K562 (cell line): ENCODE measurements around the gene EDEM1. TPM values are rescaled to one million over a fixed set of nuclear protein-coding genes. Genes with fewer than 3 reads are reported as not detected.

Experiments used
- ATAC-seq: fragments of 200-7000 bp; cut with Tn5 transposase; 3 replicates; pipeline ENCODE4 v1.9.1; 2020; ENCODE audit warnings: moderate library complexity
- BruUV-seq: library from RNA; stranded (reverse); fragments of 400-500 nt; replicated peaks from 2 replicates; lab custom pipeline; 2021; lab: Mats Ljungman, UMichigan
- CTCF ChIA-PET: fragments of 300-600 bp; formaldehyde crosslinking; extraction: SDS; loops from one replicate; lab custom pipeline; 2021; ENCODE audit warnings: low intra/inter-chr PET ratio; lab: Yijun Ruan, JAX
- POLR2A ChIA-PET: fragments of 300-600, 350-650 bp; sonication (Branson Sonifier 250); formaldehyde crosslinking; extraction: SDS; loops from one replicate; lab custom pipeline; 2021; ENCODE audit warnings: antibody characterized with exemption, inconsistent platforms; lab: Yijun Ruan, JAX
- DNase-seq, 4 experiments: peaks; one replicate each; pipeline versions ENCODE4 v3.0.0 to v3.0.0-alpha.2; 2011 to 2018; ENCODE audit warnings: low spot score in 3 of 4, mixed read lengths in 3 of 4; ENCODE audit errors: extremely low read depth in 1 of 4
- FAIRE-seq: peaks from 2 replicates; lab custom pipeline; 2011; peaks lifted over from hg19 to GRCh38; lab: Jason Lieb, UNC
- H2AFZ ChIP-seq: 2 replicates; pipeline ENCODE4 v1.6.0; 2011; ENCODE audit warnings: low read depth, low read length, control low read depth, inconsistent platforms
- H3K27ac ChIP-seq: fragments of 200-600 bp; 3 replicates; pipeline ENCODE4 v1.8.0; 2011; ENCODE audit warnings: low read depth, mild to moderate bottlenecking, control low read depth, inconsistent platforms, low read length, moderate library complexity, mixed read lengths; ENCODE audit errors: extremely low read depth
- H3K27me3 ChIP-seq, 2 experiments: fragments of 300-600 bp in 1 of 2; 2 replicates in 1 of 2; 3 replicates in 1 of 2; pipeline versions ENCODE4 v1.6.0 to v1.8.0; 2011; ENCODE audit warnings: inconsistent platforms in 2 of 2, low read length in 2 of 2, mild to moderate bottlenecking in 1 of 2, mixed read lengths in 1 of 2, moderate library complexity in 1 of 2; ENCODE audit not compliant: control insufficient read depth in 2 of 2, insufficient read depth in 2 of 2
- H3K36me3 ChIP-seq: fragments of 300-600 bp; 3 replicates; pipeline ENCODE4 v1.8.0; 2011; ENCODE audit warnings: mild to moderate bottlenecking, low read length, inconsistent platforms; ENCODE audit not compliant: control insufficient read depth, insufficient read depth
- H3K4me1 ChIP-seq, 2 experiments: fragments of 200-600 bp in 1 of 2; replicated peaks in 1 of 2; 2 replicates in 1 of 2; 3 replicates in 1 of 2; pipeline versions ENCODE4 v1.5.1 to v1.8.0; 2011; ENCODE audit warnings: inconsistent platforms in 2 of 2, low read length in 2 of 2, mild to moderate bottlenecking in 1 of 2, mixed read lengths in 1 of 2, moderate library complexity in 1 of 2; ENCODE audit not compliant: control insufficient read depth in 2 of 2, insufficient read depth in 2 of 2
- H3K4me2 ChIP-seq: 2 replicates; pipeline ENCODE4 v1.6.1; 2011; ENCODE audit warnings: low read length, control low read depth, inconsistent platforms, mixed read lengths; ENCODE audit not compliant: insufficient read depth
- H3K4me3 ChIP-seq: fragments of 200-600 bp; sonication (generic), shearing (Covaris generic); 2 replicates; pipeline ENCODE4 v1.5.1; 2016; ENCODE audit warnings: control low read depth, inconsistent platforms
- H3K79me2 ChIP-seq: fragments of 200-600 bp; 3 replicates; pipeline ENCODE4 v1.8.0; 2011; ENCODE audit warnings: low read length, inconsistent platforms; ENCODE audit not compliant: control insufficient read depth, insufficient read depth
- H3K9ac ChIP-seq, 2 experiments: 2 replicates each; pipeline versions ENCODE4 v1.6.0 to v1.6.1; 2011; ENCODE audit warnings: low read depth in 2 of 2, low read length in 2 of 2, control low read depth in 1 of 2, inconsistent platforms in 1 of 2, mild to moderate bottlenecking in 1 of 2, mixed read lengths in 1 of 2; ENCODE audit not compliant: insufficient read depth in 1 of 2
- H3K9me1 ChIP-seq: one replicate; pipeline ENCODE4 v1.6.0; 2011; ENCODE audit warnings: inconsistent platforms, mild to moderate bottlenecking, low read length, moderate library complexity; ENCODE audit not compliant: control insufficient read depth, insufficient read depth
- H3K9me3 ChIP-seq: replicated peaks from 2 replicates; pipeline ENCODE4 v1.5.1; 2011; ENCODE audit warnings: low read depth, low read length, inconsistent platforms; ENCODE audit not compliant: control insufficient read depth, insufficient read depth
- H4K20me1 ChIP-seq: replicated peaks from 2 replicates; pipeline ENCODE4 v1.6.1; 2011; ENCODE audit warnings: low read length, inconsistent platforms, mixed read lengths; ENCODE audit not compliant: control insufficient read depth, insufficient read depth
- DMBX1 ChIP-seq: fragments of 250-450 bp; sonication (Bioruptor Pico); IDR thresholded peaks from 2 replicates; pipeline ENCODE4 v1.8.0; 2022; ENCODE audit warnings: inconsistent platforms, mild to moderate bottlenecking, moderate library complexity, borderline replicate concordance
- ELK3 ChIP-seq: fragments of 450-650 bp; formaldehyde crosslinking; IDR thresholded peaks from 2 replicates; pipeline ENCODE4 v1.4.0; 2020; ENCODE audit warnings: mild to moderate bottlenecking
- HIVEP1 ChIP-seq: fragments of 250-450 bp; sonication (Bioruptor Pico); IDR thresholded peaks from 2 replicates; pipeline ENCODE4 v1.4.0; 2020; ENCODE audit warnings: mild to moderate bottlenecking
- MAZ ChIP-seq, 2 experiments: fragments of 450-650 bp in 1 of 2; sonication (generic) in 1 of 2; formaldehyde crosslinking; IDR thresholded peaks in 1 of 2; conservative IDR thresholded peaks in 1 of 2; 2 replicates each; pipeline versions ENCODE4 v1.4.0 to v1.5.0; 2020; ENCODE audit warnings: mild to moderate bottlenecking in 1 of 2, missing genetic modification reagents in 1 of 2
- MBD2 ChIP-seq: sonication (generic); IDR thresholded peaks from 2 replicates; pipeline ENCODE4 v1.6.1; 2016; ENCODE audit warnings: low read depth, borderline replicate concordance
- NFIC ChIP-seq: fragments of 450-650 bp; IDR thresholded peaks from 2 replicates; pipeline ENCODE4 v1.6.1; 2017; ENCODE audit warnings: mild to moderate bottlenecking, inconsistent platforms
- NFIX ChIP-seq: fragments of 250-450 bp; sonication (Bioruptor Pico); IDR thresholded peaks from 2 replicates; pipeline ENCODE4 v1.4.0; 2020; ENCODE audit warnings: low read depth, mild to moderate bottlenecking, moderate library complexity
- NR2C2 ChIP-seq, 2 experiments: fragments of 200-800 bp in 1 of 2; sonication (Bioruptor generic) in 1 of 2; sonication (generic) in 1 of 2; formaldehyde crosslinking in 1 of 2; IDR thresholded peaks; 2 replicates each; pipeline versions ENCODE4 v1.6.1 to v1.8.0; 2016 to 2022; ENCODE audit warnings: mild to moderate bottlenecking in 1 of 2, missing compliant biosample characterization in 1 of 2, missing genetic modification characterization in 1 of 2, missing genetic modification reagents in 1 of 2
- PTRF ChIP-seq: fragments of 450-650 bp; IDR thresholded peaks from 2 replicates; pipeline ENCODE4 v1.6.1; 2016; ENCODE audit warnings: mild to moderate bottlenecking, missing genetic modification characterization, missing compliant biosample characterization
- YY1 ChIP-seq, 3 experiments: IDR thresholded peaks; 2 replicates each; pipeline ENCODE4 v1.6.1; 2011; ENCODE audit warnings: low read length in 2 of 3, mild to moderate bottlenecking in 2 of 3, moderate library complexity in 2 of 3, borderline replicate concordance in 1 of 3, control low read depth in 1 of 3, low read depth in 1 of 3; ENCODE audit not compliant: insufficient read depth in 3 of 3, insufficient replicate concordance in 2 of 3, control insufficient read depth in 1 of 3, insufficient read length in 1 of 3; ENCODE audit errors: extremely low read depth in 1 of 3
- ZBTB12 ChIP-seq: fragments of 250-450 bp; sonication (Bioruptor Pico); IDR thresholded peaks from 2 replicates; pipeline ENCODE4 v1.4.0; 2020
- ZNF239 ChIP-seq: fragments of 250-450 bp; sonication (Bioruptor Pico); IDR thresholded peaks from 2 replicates; pipeline ENCODE4 v1.4.0; 2020; ENCODE audit warnings: mild to moderate bottlenecking
- ZNF324 ChIP-seq: fragments of 250-450 bp; sonication (Bioruptor Pico); IDR thresholded peaks from 2 replicates; pipeline ENCODE4 v1.4.0; 2020; ENCODE audit warnings: mild to moderate bottlenecking
- ZNF384 ChIP-seq: IDR thresholded peaks from 2 replicates; pipeline ENCODE4 v1.6.1; 2012; ENCODE audit warnings: low read depth, low read length, improper control_type of control experiment
- ZNF436 ChIP-seq: fragments of 250-450, 450-650 bp; sonication (Bioruptor Pico); formaldehyde crosslinking; IDR thresholded peaks from 2 replicates; pipeline ENCODE4 v1.7.0; 2020; ENCODE audit warnings: mild to moderate bottlenecking
- ZNF699 ChIP-seq: fragments of 250-450 bp; sonication (Bioruptor Pico); IDR thresholded peaks from 2 replicates; pipeline ENCODE4 v1.8.0; 2021; ENCODE audit warnings: mild to moderate bottlenecking, moderate library complexity; ENCODE audit not compliant: insufficient replicate concordance
- ZNF740 ChIP-seq, 3 experiments: fragments of 200-800 bp in 1 of 3; sonication (Bioruptor generic) in 1 of 3; sonication (generic) in 1 of 3; formaldehyde crosslinking in 1 of 3; IDR thresholded peaks; 2 replicates each; pipeline versions ENCODE4 v1.6.1 to v1.8.0; 2016 to 2022; ENCODE audit warnings: mild to moderate bottlenecking in 2 of 3, missing compliant biosample characterization in 2 of 3, missing genetic modification characterization in 2 of 3, missing genetic modification reagents in 1 of 3
- WGBS: fragments of 100-300 bp; shearing (Covaris generic); methylation state at CpG from one replicate; pipeline ENCODE4 v1.1.6; 2016; ENCODE audit warnings: low coverage, mixed read lengths; ENCODE audit not compliant: insufficient coverage; ENCODE audit errors: missing lambda C conversion rate; 5-methylcytosine and 5-hydroxymethylcytosine counted together
- in situ Hi-C: fragments of 300-500 bp; cut with MboI; formaldehyde crosslinking; loops from 4 replicates; pipeline ENCODE4 v1.15.0; 2018; ENCODE audit warnings: inconsistent platforms, mixed read lengths
- intact Hi-C: fragments of 100-400 bp; cut with micrococcal nuclease; formaldehyde crosslinking; loops from 2 replicates; pipeline ENCODE4 v1.14.2; 2022
- polyA plus RNA-seq, 8 experiments: library from polyadenylated mRNA; depleted of rRNA in 4 of 8; stranded (reverse) in 5 of 8; unstranded in 3 of 8; fragments of >200 nt; fragmentation: Nextera tagmentation in 2 of 8; fragmentation: Illumina TruSeq in 1 of 8; extraction: Ambion mirVana in 2 of 8; extraction: Trizol in 1 of 8; gene quantifications; 2 replicates each; pipeline versions ENCODE4 v1.2.1 to v1.2.3, GENCODE V29; 2011 to 2014; ENCODE audit warnings: inconsistent platforms in 1 of 8, missing spikeins in 1 of 8
- total RNA-seq, 7 experiments: library from RNA; depleted of rRNA in 6 of 7; stranded (reverse); fragments of >200 nt in 6 of 7; fragmentation: Illumina TruSeq in 2 of 7; extraction: Trizol in 2 of 7; gene quantifications; 2 replicates each; pipeline versions ENCODE4 v1.2.1 to v1.2.3, GENCODE V29; 2011 to 2021; ENCODE audit warnings: low replicate concordance in 1 of 7

The EDEM1 gene
- total and polyA plus RNA-seq, 9 of the 15 experiments (the other 6 are each of a cell fraction or from before 2014, with no cell fraction given), result 6.2 to 36.7 (median 14.3) TPM

- H4K20me1 ChIP-seq, result 0 out of 2 replicates have a peak, but pooled peaks cover 4% of the 10 kb centered on the region
- H3K4me2 ChIP-seq, result peak overlapping the region; percentile 9; the same call in 1 of the 2 replicates
- H3K9ac ChIP-seq, result peak overlapping the region in 1 of 2 experiments; percentile 32; a peak in 2 of 4 replicates
- no peak for DNase-seq
- peaks cover 28% of the 10 kb centered on the region for H3K79me2 ChIP-seq
- POLR2A ChIA-PET, result interaction anchor here (0.6 to 4.3 kb wide), 9 partner anchors 9 to 380 kb away, joined by 3 to 33 read pairs (median 4); partner anchors contain the start of gene EDEM1
- intact Hi-C loops, result no loop called here
- H3K27me3 ChIP-seq, result no peaks in the 10 kb centered on the region
- 78% methylated on average over 4 of the region's 4 CpGs for WGBS
- ATAC-seq, result peak; percentile 10; the same call in 2 of the 3 replicates
- H2AFZ ChIP-seq, result no peak overlapping the region
- H3K27ac ChIP-seq, result peak overlapping the region; percentile 50; the same call in 2 of the 3 replicates
- no peak overlapping the region for H3K4me3 ChIP-seq
- H3K9me3 ChIP-seq, result no peaks in the 10 kb centered on the region
- no peak for FAIRE-seq
- no peaks in the 10 kb centered on the region for H3K9me1 ChIP-seq
- no TSS peak for BruUV-seq
- H3K36me3 ChIP-seq, result peaks cover 50% of the 10 kb centered on the region
- CTCF ChIA-PET, result no interaction called here
- in situ Hi-C loops, result no loop called here
- peaks cover 0 to 51% of the 10 kb centered on the region in 2 experiments; a peak in 4 of 5 replicates for H3K4me1 ChIP-seq
- TF ChIP-seq ELK3 (0 out of 2 replicates have a peak, but pooled peaks have one; percentile 8), ZNF324 (CRISPR knock-in tag) (peak; percentile 25; the same call in 1 of the 2 replicates), YY1 (IDR thresholded peaks at IDR 0.05; ENCODE audit: borderline replicate concordance in 1 of 3, control insufficient read depth in 1 of 3, extremely low read depth in 1 of 3, insufficient read depth in 3 of 3, insufficient read length in 1 of 3, insufficient replicate concordance in 2 of 3, low read depth in 1 of 3, low read length in 2 of 3) (peak in 1 of 3 experiments; percentile 37), NFIC (no peak), ZNF740 (CRISPR knock-in tag; IDR thresholded peaks at IDR 0.05) (no peak), ZNF740 (tag; IDR thresholded peaks at IDR 0.05) (no peak), MAZ (CRISPR knock-in tag; conservative IDR thresholded peaks at IDR 0.05 in 1 of 2, IDR thresholded peaks at IDR 0.05 in 1 of 2) (0 out of 4 replicates have a peak, but pooled peaks of 1 of the 2 experiments have one; percentile 6), ZNF239 (CRISPR knock-in tag) (peak; percentile 75), DMBX1 (0 out of 2 replicates have a peak, but pooled peaks have one; percentile 40), ZNF384 (0 out of 2 replicates have a peak, but pooled peaks have one; percentile 23), NFIX (CRISPR knock-in tag) (0 out of 2 replicates have a peak, but pooled peaks have one; percentile 1), PTRF (tag) (peak; percentile 57; the same call in 1 of the 2 replicates), ZNF699 (CRISPR knock-in tag) (no peak), ZBTB12 (CRISPR knock-in tag) (0 out of 2 replicates have a peak, but pooled peaks have one; percentile 34), NR2C2 (CRISPR knock-in tag; IDR thresholded peaks at IDR 0.05) (no peak), NR2C2 (tag; IDR thresholded peaks at IDR 0.05) (0 out of 2 replicates have a peak, but pooled peaks have one; percentile 5), ZNF436 (CRISPR knock-in tag) (no peak), MBD2 (no peak), HIVEP1 (CRISPR knock-in tag) (0 out of 2 replicates have a peak, but pooled peaks have one; percentile 28)
These were observed 9.5 kb downstream of the EDEM1 start for GRCh38 chr3:5197022-5197421.
